ENCODE data around the gene CHGA. TPM values are rescaled to one million over a fixed set of nuclear protein-coding genes. Genes with fewer than 3 reads are reported as not detected.

CHGA gene
- total RNA-seq, 1 donor from 2014 or later: not detected

GRCh38 chr14:92914087-92914656 lies 8.8 kb upstream of the CHGA start:
- intact Hi-C loops (cut with micrococcal nuclease): loop anchor here (1.0 kb wide), 1 partner anchor 9 kb away; the partner anchor contains the start of gene CHGA
- Mint-ChIP-seq H3K4me1 (ENCODE audit: low read depth) (no peaks in the 10 kb centered on the region), H3K27me3 (ENCODE audit: low read depth) (no peaks in the 10 kb centered on the region), H3K9me3 (no peaks in the 10 kb centered on the region), H3K36me3 (ENCODE audit: low read depth) (no peaks in the 10 kb centered on the region), H3K27ac (no peak overlapping the region), H3K4me3 (ENCODE audit: low read depth) (no peak overlapping the region)
- peak; percentile 29 for DNase-seq (ENCODE audit: low spot score)

- H3K4me3 Mint-ChIP-seq (ENCODE audit: low read depth): no peak overlapping the region
- no peaks in the 10 kb centered on the region for H3K36me3 Mint-ChIP-seq (ENCODE audit: low read depth)
- no peak overlapping the region for H3K27ac Mint-ChIP-seq
- no peaks in the 10 kb centered on the region for H3K4me1 Mint-ChIP-seq (ENCODE audit: low read depth)
- intact Hi-C loops (cut with micrococcal nuclease): no loop called here
- H3K9me3 Mint-ChIP-seq: no peaks in the 10 kb centered on the region
- no peaks in the 10 kb centered on the region for H3K27me3 Mint-ChIP-seq (ENCODE audit: low read depth)
- DNase-seq (ENCODE audit: low spot score): no peak
Observed at GRCh38 chr14:92916201-92916600, 6.7 kb upstream of the CHGA start.

- Mint-ChIP-seq H3K27ac (no peak overlapping the region), H3K4me3 (ENCODE audit: low read depth) (no peak overlapping the region), H3K36me3 (ENCODE audit: low read depth) (no peaks in the 10 kb centered on the region), H3K27me3 (ENCODE audit: low read depth) (peaks cover 2% of the 10 kb centered on the region), H3K4me1 (ENCODE audit: low read depth) (no peaks in the 10 kb centered on the region), H3K9me3 (no peaks in the 10 kb centered on the region)
- no peak for DNase-seq (ENCODE audit: low spot score)
- intact Hi-C loops (cut with micrococcal nuclease): no loop called here
Observed at GRCh38 chr14:92917041-92917940, 5.7 kb upstream of the CHGA start.

GRCh38 chr14:92917956-92918355 lies 5.0 kb upstream of the CHGA start:
- H3K4me3 Mint-ChIP-seq (ENCODE audit: low read depth): no peak overlapping the region
- no peak for DNase-seq (ENCODE audit: low spot score)
- no peak overlapping the region for H3K27ac Mint-ChIP-seq
- no peaks in the 10 kb centered on the region for H3K4me1 Mint-ChIP-seq (ENCODE audit: low read depth)
- peaks cover 2% of the 10 kb centered on the region for H3K27me3 Mint-ChIP-seq (ENCODE audit: low read depth)
- H3K9me3 Mint-ChIP-seq: no peaks in the 10 kb centered on the region
- H3K36me3 Mint-ChIP-seq (ENCODE audit: low read depth): no peaks in the 10 kb centered on the region
- intact Hi-C loops (cut with micrococcal nuclease): no loop called here

GRCh38 chr14:92920001-92920400 lies 2.9 kb upstream of the CHGA start:
- H3K27me3 Mint-ChIP-seq (ENCODE audit: low read depth): peaks cover 4% of the 10 kb centered on the region
- H3K27ac Mint-ChIP-seq: no peak overlapping the region
- H3K4me1 Mint-ChIP-seq (ENCODE audit: low read depth): no peaks in the 10 kb centered on the region
- no peaks in the 10 kb centered on the region for H3K9me3 Mint-ChIP-seq
- intact Hi-C loops (cut with micrococcal nuclease): no loop called here
- H3K36me3 Mint-ChIP-seq (ENCODE audit: low read depth): no peaks in the 10 kb centered on the region
- DNase-seq (ENCODE audit: low spot score): no peak
- H3K4me3 Mint-ChIP-seq (ENCODE audit: low read depth): no peak overlapping the region

- Mint-ChIP-seq H3K9me3 (no peaks in the 10 kb centered on the region), H3K36me3 (ENCODE audit: low read depth) (no peaks in the 10 kb centered on the region), H3K4me1 (ENCODE audit: low read depth) (no peaks in the 10 kb centered on the region), H3K27me3 (ENCODE audit: low read depth) (peaks cover 4% of the 10 kb centered on the region), H3K4me3 (ENCODE audit: low read depth) (no peak overlapping the region), H3K27ac (no peak overlapping the region)
- intact Hi-C loops (cut with micrococcal nuclease): no loop called here
- DNase-seq (ENCODE audit: low spot score): no peak
Observed at GRCh38 chr14:92922155-92922735, 705 bp upstream of the CHGA start.

- H3K4me1 Mint-ChIP-seq (ENCODE audit: low read depth): no peaks in the 10 kb centered on the region
- no peak overlapping the region for H3K27ac Mint-ChIP-seq
- intact Hi-C loops (cut with micrococcal nuclease): loop anchor here (1.0 kb wide), 1 partner anchor 9 kb away; no protein-coding TSS in a partner anchor
- no peak overlapping the region for H3K4me3 Mint-ChIP-seq (ENCODE audit: low read depth)
- H3K27me3 Mint-ChIP-seq (ENCODE audit: low read depth): peaks cover 4% of the 10 kb centered on the region
- DNase-seq (ENCODE audit: low spot score): no peak
- H3K36me3 Mint-ChIP-seq (ENCODE audit: low read depth): no peaks in the 10 kb centered on the region
- H3K9me3 Mint-ChIP-seq: no peaks in the 10 kb centered on the region
Observed at GRCh38 chr14:92923744-92924103, 774 bp downstream of the CHGA start.

GRCh38 chr14:92924247-92924646 lies 1.3 kb downstream of the CHGA start:
- Mint-ChIP-seq H3K4me1 (ENCODE audit: low read depth) (no peaks in the 10 kb centered on the region), H3K9me3 (no peaks in the 10 kb centered on the region), H3K27me3 (ENCODE audit: low read depth) (peaks cover 4% of the 10 kb centered on the region), H3K36me3 (ENCODE audit: low read depth) (no peaks in the 10 kb centered on the region), H3K4me3 (ENCODE audit: low read depth) (no peak overlapping the region), H3K27ac (no peak overlapping the region)
- intact Hi-C loops (cut with micrococcal nuclease): no loop called here
- DNase-seq (ENCODE audit: low spot score): no peak

GRCh38 chr14:92925446-92925845 lies 2.5 kb downstream of the CHGA start:
- Mint-ChIP-seq H3K27ac (no peak overlapping the region), H3K9me3 (no peaks in the 10 kb centered on the region), H3K4me3 (ENCODE audit: low read depth) (no peak overlapping the region), H3K4me1 (ENCODE audit: low read depth) (no peaks in the 10 kb centered on the region), H3K27me3 (ENCODE audit: low read depth) (peaks cover 4% of the 10 kb centered on the region), H3K36me3 (ENCODE audit: low read depth) (no peaks in the 10 kb centered on the region)
- intact Hi-C loops (cut with micrococcal nuclease): no loop called here
- DNase-seq (ENCODE audit: low spot score): no peak

GRCh38 chr14:92926180-92926845 lies 3.4 kb downstream of the CHGA start:
- Mint-ChIP-seq H3K4me3 (ENCODE audit: low read depth) (no peak overlapping the region), H3K27me3 (ENCODE audit: low read depth) (peaks cover 4% of the 10 kb centered on the region), H3K36me3 (ENCODE audit: low read depth) (no peaks in the 10 kb centered on the region), H3K4me1 (ENCODE audit: low read depth) (no peaks in the 10 kb centered on the region), H3K27ac (no peak overlapping the region), H3K9me3 (no peaks in the 10 kb centered on the region)
- intact Hi-C loops (cut with micrococcal nuclease): no loop called here
- no peak for DNase-seq (ENCODE audit: low spot score)

- H3K27me3 Mint-ChIP-seq (ENCODE audit: low read depth): peaks cover 2% of the 10 kb centered on the region
Observed at GRCh38 chr14:92926931-92927330, 4.0 kb downstream of the CHGA start.

GRCh38 chr14:92927349-92928257 lies 4.7 kb downstream of the CHGA start:
- H3K4me3 Mint-ChIP-seq (ENCODE audit: low read depth): no peak overlapping the region
- H3K4me1 Mint-ChIP-seq (ENCODE audit: low read depth): no peaks in the 10 kb centered on the region
- intact Hi-C loops (cut with micrococcal nuclease): no loop called here
- peaks cover 2% of the 10 kb centered on the region for H3K27me3 Mint-ChIP-seq (ENCODE audit: low read depth)
- no peaks in the 10 kb centered on the region for H3K9me3 Mint-ChIP-seq
- DNase-seq (ENCODE audit: low spot score): no peak
- no peaks in the 10 kb centered on the region for H3K36me3 Mint-ChIP-seq (ENCODE audit: low read depth)
- H3K27ac Mint-ChIP-seq: no peak overlapping the region

More at GRCh38 chr14:92926931-92927330, 4.0 kb downstream of the CHGA start:
- no peak for DNase-seq (ENCODE audit: low spot score)
- Mint-ChIP-seq H3K9me3 (no peaks in the 10 kb centered on the region), H3K4me3 (ENCODE audit: low read depth) (no peak overlapping the region), H3K27ac (no peak overlapping the region), H3K4me1 (ENCODE audit: low read depth) (no peaks in the 10 kb centered on the region), H3K36me3 (ENCODE audit: low read depth) (no peaks in the 10 kb centered on the region)
- intact Hi-C loops (cut with micrococcal nuclease): no loop called here
